ENCODE results near the gene JARID2. TPM values are rescaled to one million over a fixed set of nuclear protein-coding genes. Genes with fewer than 3 reads are reported as not detected.

JARID2 gene
- total and polyA plus RNA-seq, 2 of the 13 experiments (the other 11 are each of a cell fraction or from before 2014, with no cell fraction given) = 7.5 to 10.3 TPM

DNA sequence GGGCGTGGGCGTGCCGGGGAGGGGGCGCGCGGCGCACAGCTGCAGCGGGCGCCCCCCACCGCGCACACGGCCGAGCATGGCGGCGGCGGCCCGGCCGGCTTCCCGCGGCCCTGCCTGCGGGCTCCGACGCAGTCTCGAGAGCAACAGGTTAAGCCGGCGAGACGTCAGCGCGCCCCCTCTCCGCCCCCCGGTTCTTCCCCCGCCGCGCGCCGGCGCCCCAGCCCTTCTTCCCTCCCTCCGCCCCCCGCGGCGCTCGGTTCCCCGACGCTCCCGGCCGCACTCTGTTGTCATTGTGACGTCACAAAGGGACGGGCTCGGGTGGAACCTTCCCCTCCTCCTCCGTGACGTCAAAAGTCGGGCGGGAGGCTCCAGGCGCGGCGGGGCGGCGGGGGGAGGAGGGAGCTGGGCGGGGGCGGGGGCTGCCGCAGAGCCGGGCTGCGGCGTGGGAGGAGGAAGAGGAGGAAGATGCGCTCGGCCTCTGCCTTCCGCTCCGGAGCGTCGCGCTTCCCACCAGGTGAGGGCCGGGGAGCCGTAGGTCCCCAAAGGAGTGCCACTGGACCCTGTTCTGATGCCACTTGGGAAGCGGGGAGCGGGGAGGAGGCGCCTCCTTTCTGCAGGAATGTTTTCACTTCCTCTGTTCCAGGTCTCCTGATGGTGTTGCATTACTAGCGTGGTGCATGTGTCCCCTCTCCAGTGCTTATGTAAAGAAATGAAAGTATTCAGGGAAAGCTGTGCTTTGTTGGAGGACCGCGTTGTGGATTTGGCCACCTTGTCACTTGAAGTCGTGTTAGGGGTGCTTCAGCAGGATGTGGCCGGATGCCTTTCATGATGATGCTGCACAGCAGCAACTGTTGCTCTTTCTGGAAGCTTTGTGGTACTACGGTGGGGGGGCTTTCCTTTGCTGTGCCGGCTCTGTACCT lies 2.8 kb downstream of the JARID2 start (continued):
- no peak for TF ChIP-seq ZNF160 (CRISPR knock-in tag; IDR thresholded peaks at IDR 0.05)
- TF ChIP-seq NFE2 (CRISPR knock-in tag; IDR thresholded peaks at IDR 0.05) = no peak
- TF ChIP-seq, protein P1, sequence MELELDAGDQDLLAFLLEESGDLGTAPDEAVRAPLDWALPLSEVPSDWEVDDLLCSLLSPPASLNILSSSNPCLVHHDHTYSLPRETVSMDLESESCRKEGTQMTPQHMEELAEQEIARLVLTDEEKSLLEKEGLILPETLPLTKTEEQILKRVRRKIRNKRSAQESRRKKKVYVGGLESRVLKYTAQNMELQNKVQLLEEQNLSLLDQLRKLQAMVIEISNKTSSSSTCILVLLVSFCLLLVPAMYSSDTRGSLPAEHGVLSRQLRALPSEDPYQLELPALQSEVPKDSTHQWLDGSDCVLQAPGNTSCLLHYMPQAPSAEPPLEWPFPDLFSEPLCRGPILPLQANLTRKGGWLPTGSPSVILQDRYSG (CRISPR knock-in tag; IDR thresholded peaks at IDR 0.05) = no peak
- TF ChIP-seq SNAPC2 (CRISPR knock-in tag; IDR thresholded peaks at IDR 0.05) = no peak
- TF ChIP-seq ZKSCAN5 (CRISPR knock-in tag; IDR thresholded peaks at IDR 0.05) = no peak; the same call in 1 of the 2 replicates
- peak; percentile 56 for TF ChIP-seq RBFOX2 (IDR thresholded peaks at IDR 0.05; ENCODE audit: low read depth, low read length)
- TF ChIP-seq, protein P2, sequence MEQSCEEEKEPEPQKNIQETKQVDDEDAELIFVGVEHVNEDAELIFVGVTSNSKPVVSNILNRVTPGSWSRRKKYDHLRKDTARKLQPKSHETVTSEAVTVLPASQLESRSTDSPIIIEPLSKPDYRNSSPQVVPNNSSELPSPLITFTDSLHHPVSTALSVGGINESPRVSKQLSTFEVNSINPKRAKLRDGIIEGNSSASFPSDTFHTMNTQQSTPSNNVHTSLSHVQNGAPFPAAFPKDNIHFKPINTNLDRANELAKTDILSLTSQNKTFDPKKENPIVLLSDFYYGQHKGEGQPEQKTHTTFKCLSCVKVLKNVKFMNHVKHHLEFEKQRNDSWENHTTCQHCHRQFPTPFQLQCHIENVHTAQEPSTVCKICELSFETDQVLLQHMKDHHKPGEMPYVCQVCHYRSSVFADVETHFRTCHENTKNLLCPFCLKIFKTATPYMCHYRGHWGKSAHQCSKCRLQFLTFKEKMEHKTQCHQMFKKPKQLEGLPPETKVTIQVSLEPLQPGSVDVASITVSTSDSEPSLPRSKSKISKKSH (CRISPR knock-in tag; IDR thresholded peaks at IDR 0.05; ENCODE audit: borderline replicate concordance) = no peak
- TF ChIP-seq, protein P3, sequence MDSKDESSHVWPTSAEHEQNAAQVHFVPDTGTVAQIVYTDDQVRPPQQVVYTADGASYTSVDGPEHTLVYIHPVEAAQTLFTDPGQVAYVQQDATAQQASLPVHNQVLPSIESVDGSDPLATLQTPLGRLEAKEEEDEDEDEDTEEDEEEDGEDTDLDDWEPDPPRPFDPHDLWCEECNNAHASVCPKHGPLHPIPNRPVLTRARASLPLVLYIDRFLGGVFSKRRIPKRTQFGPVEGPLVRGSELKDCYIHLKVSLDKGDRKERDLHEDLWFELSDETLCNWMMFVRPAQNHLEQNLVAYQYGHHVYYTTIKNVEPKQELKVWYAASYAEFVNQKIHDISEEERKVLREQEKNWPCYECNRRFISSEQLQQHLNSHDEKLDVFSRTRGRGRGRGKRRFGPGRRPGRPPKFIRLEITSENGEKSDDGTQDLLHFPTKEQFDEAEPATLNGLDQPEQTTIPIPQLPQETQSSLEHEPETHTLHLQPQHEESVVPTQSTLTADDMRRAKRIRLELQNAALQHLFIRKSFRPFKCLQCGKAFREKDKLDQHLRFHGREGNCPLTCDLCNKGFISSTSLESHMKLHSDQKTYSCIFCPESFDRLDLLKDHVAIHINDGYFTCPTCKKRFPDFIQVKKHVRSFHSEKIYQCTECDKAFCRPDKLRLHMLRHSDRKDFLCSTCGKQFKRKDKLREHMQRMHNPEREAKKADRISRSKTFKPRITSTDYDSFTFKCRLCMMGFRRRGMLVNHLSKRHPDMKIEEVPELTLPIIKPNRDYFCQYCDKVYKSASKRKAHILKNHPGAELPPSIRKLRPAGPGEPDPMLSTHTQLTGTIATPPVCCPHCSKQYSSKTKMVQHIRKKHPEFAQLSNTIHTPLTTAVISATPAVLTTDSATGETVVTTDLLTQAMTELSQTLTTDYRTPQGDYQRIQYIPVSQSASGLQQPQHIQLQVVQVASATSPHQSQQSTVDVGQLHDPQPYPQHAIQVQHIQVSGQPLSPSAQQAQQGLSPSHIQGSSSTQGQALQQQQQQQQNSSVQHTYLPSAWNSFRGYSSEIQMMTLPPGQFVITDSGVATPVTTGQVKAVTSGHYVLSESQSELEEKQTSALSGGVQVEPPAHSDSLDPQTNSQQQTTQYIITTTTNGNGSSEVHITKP (CRISPR knock-in tag; IDR thresholded peaks at IDR 0.05; ENCODE audit: low read depth) = no peak
- no peak for TF ChIP-seq RAD51 (IDR thresholded peaks at IDR 0.05; ENCODE audit: borderline replicate concordance)
- TF ChIP-seq RELA (CRISPR knock-in tag; IDR thresholded peaks at IDR 0.05) = no peak
- no peak for TF ChIP-seq NFKB2 (CRISPR knock-in tag; IDR thresholded peaks at IDR 0.05; ENCODE audit: borderline replicate concordance)
- no peak for TF ChIP-seq ZNF713 (CRISPR knock-in tag; IDR thresholded peaks at IDR 0.05)
- no peak for TF ChIP-seq ZNF232 (CRISPR knock-in tag; IDR thresholded peaks at IDR 0.05; ENCODE audit: borderline replicate concordance)
- TF ChIP-seq ZNF841 (CRISPR knock-in tag; IDR thresholded peaks at IDR 0.05; ENCODE audit: borderline replicate concordance) = no peak
- no peak for TF ChIP-seq ZNF549 (CRISPR knock-in tag; IDR thresholded peaks at IDR 0.05)
- TF ChIP-seq, protein P4, sequence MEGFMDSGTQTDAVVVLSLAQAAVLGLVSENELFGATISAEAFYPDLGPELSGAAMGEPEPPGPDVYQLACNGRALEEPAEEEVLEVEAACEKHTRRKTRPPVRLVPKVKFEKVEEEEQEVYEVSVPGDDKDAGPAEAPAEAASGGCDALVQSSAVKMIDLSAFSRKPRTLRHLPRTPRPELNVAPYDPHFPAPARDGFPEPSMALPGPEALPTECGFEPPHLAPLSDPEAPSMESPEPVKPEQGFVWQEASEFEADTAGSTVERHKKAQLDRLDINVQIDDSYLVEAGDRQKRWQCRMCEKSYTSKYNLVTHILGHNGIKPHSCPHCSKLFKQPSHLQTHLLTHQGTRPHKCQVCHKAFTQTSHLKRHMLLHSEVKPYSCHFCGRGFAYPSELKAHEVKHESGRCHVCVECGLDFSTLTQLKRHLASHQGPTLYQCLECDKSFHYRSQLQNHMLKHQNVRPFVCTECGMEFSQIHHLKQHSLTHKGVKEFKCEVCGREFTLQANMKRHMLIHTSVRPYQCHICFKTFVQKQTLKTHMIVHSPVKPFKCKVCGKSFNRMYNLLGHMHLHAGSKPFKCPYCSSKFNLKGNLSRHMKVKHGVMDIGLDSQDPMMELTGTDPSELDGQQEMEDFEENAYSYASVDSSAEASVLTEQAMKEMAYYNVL (CRISPR knock-in tag; IDR thresholded peaks at IDR 0.05; ENCODE audit: borderline replicate concordance) = no peak
- no peak for TF ChIP-seq AGO1 (IDR thresholded peaks at IDR 0.05; ENCODE audit: low read depth, low read length, poor library complexity, severe bottlenecking)
- TF ChIP-seq HNRNPK (IDR thresholded peaks at IDR 0.05; ENCODE audit: low read depth, low read length, poor library complexity, severe bottlenecking) = no peak
- TF ChIP-seq ZNF850 (CRISPR knock-in tag; conservative IDR thresholded peaks at IDR 0.05) = no peak
- no peak for TF ChIP-seq MEIS1 (CRISPR knock-in tag; IDR thresholded peaks at IDR 0.05; ENCODE audit: borderline replicate concordance)
- peak; percentile 45; the same call in 1 of the 2 replicates for TF ChIP-seq ZNF343 (CRISPR knock-in tag; IDR thresholded peaks at IDR 0.05)

Measured in HepG2 (cell line).